A549 (cell line): ENCODE measurements around the gene CEACAM7.

ENCODE experiments used
- CTCF ChIP-seq: fragments of >200 bp; sonication (Bioruptor Twin); formaldehyde crosslinking; IDR thresholded peaks from 3 replicates; pipeline ENCODE4 v1.5.1; 2016
- POLR2A ChIP-seq: IDR thresholded peaks from 2 replicates; pipeline ENCODE4 v1.6.1; 2012; ENCODE audit warnings: mild to moderate bottlenecking, low read length
- RFX5 ChIP-seq: fragments of 450-650 bp; IDR thresholded peaks from 2 replicates; pipeline ENCODE4 v1.7.1; 2014; ENCODE audit warnings: antibody characterized with exemption, mild to moderate bottlenecking, moderate library complexity
- ZFP36 ChIP-seq: fragments of 450-650 bp; IDR thresholded peaks from 2 replicates; pipeline ENCODE4 v1.6.1; 2014; ENCODE audit warnings: borderline replicate concordance; ENCODE audit not compliant: partially characterized antibody

- TF ChIP-seq RFX5 = no peak
- TF ChIP-seq CTCF = no peak
- TF ChIP-seq POLR2A = no peak
- no peak for TF ChIP-seq ZFP36
Measured at GRCh38 chr19:41694831-41695635, 7.0 kb upstream of the CEACAM7 start.
